Osteoblast (primary cell): ENCODE measurements around the gene SPG11. TPM values are rescaled to one million over a fixed set of nuclear protein-coding genes. Genes with fewer than 3 reads are reported as not detected.

Source experiments
- DNase-seq: peaks from one replicate; pipeline ENCODE4 v3.0.0; 2011; ENCODE audit warnings: low spot score, mixed read lengths; ENCODE audit not compliant: insufficient read length; ENCODE audit errors: missing footprints
- H2AFZ ChIP-seq: 2 replicates; pipeline ENCODE4 v1.6.0; 2011; ENCODE audit warnings: mild to moderate bottlenecking, low read length
- H3K27ac ChIP-seq: 2 replicates; pipeline ENCODE4 v1.5.1; 2011; ENCODE audit warnings: mild to moderate bottlenecking, low read depth, low read length, moderate library complexity
- H3K27me3 ChIP-seq: 2 replicates; pipeline ENCODE4 v1.6.0; 2012; ENCODE audit warnings: mild to moderate bottlenecking, control low read depth, inconsistent platforms, low read length, moderate library complexity; ENCODE audit not compliant: insufficient read depth
- H3K36me3 ChIP-seq: 2 replicates; pipeline ENCODE4 v1.5.1; 2011; ENCODE audit warnings: mild to moderate bottlenecking, low read length, control low read depth, moderate library complexity; ENCODE audit not compliant: insufficient read depth
- H3K4me1 ChIP-seq: 2 replicates; pipeline ENCODE4 v1.5.1; 2011; ENCODE audit warnings: mild to moderate bottlenecking, low read length, control low read depth, moderate library complexity; ENCODE audit not compliant: insufficient read depth
- H3K4me2 ChIP-seq: 2 replicates; pipeline ENCODE4 v1.6.0; 2011; ENCODE audit warnings: mild to moderate bottlenecking, low read length; ENCODE audit not compliant: insufficient read depth
- H3K4me3 ChIP-seq: fragments of 200-600 bp; sonication (generic); 3 replicates; pipeline ENCODE4 v1.5.1; 2012; ENCODE audit warnings: mild to moderate bottlenecking, low read length, inconsistent platforms; ENCODE audit not compliant: insufficient read depth
- H3K79me2 ChIP-seq: 2 replicates; pipeline ENCODE4 v1.6.0; 2012; ENCODE audit warnings: mild to moderate bottlenecking, low read length, control low read depth, inconsistent platforms; ENCODE audit not compliant: insufficient read depth
- H3K9me3 ChIP-seq: 2 replicates; pipeline ENCODE4 v1.5.1; 2011; ENCODE audit warnings: low read depth, low read length, control low read depth
- H4K20me1 ChIP-seq: 2 replicates; pipeline ENCODE4 v1.6.0; 2012; ENCODE audit warnings: mild to moderate bottlenecking, low read length, control low read depth; ENCODE audit not compliant: insufficient read depth
- total RNA-seq: library from RNA; depleted of rRNA; stranded (reverse); fragments of >200 nt; gene quantifications from 2 replicates; pipeline ENCODE4 v1.2.3, GENCODE V29; 2012
- TF ChIP-seq, protein P1 (sequence below): IDR thresholded peaks from 2 replicates; pipeline ENCODE4 v1.5.1; 2011; ENCODE audit warnings: mild to moderate bottlenecking, low read depth, low read length, moderate library complexity; ENCODE audit errors: extremely low read depth

SPG11 gene
- total RNA-seq, 1 donor = 95.9 TPM

DNA sequence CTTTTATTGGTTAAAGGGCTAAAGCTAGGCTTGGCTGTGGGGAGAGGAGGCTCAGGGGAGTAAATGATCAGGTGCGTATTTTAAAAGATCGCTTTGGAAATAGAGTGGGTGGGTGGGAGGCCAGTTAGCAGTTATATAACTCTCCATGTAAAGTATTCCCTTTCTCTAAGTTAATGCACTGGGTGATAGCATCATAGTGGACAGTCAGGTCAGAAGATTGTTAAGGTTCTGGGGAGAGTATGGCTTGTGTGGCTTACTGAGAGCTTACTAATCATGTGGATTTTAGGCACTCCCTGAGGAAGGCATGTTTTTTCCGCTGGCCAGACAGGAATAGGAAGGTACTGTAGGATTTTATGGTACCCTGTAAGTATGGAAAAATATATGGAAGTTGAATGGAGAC lies 132.8 kb downstream of the SPG11 start:
- H3K27me3 ChIP-seq = no peaks in the 10 kb centered on the region
- H3K36me3 ChIP-seq = peaks cover 5% of the 10 kb centered on the region
- H3K4me2 ChIP-seq = no peak overlapping the region
- TF ChIP-seq, protein P1, sequence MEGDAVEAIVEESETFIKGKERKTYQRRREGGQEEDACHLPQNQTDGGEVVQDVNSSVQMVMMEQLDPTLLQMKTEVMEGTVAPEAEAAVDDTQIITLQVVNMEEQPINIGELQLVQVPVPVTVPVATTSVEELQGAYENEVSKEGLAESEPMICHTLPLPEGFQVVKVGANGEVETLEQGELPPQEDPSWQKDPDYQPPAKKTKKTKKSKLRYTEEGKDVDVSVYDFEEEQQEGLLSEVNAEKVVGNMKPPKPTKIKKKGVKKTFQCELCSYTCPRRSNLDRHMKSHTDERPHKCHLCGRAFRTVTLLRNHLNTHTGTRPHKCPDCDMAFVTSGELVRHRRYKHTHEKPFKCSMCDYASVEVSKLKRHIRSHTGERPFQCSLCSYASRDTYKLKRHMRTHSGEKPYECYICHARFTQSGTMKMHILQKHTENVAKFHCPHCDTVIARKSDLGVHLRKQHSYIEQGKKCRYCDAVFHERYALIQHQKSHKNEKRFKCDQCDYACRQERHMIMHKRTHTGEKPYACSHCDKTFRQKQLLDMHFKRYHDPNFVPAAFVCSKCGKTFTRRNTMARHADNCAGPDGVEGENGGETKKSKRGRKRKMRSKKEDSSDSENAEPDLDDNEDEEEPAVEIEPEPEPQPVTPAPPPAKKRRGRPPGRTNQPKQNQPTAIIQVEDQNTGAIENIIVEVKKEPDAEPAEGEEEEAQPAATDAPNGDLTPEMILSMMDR = no peak
- peaks cover 2% of the 10 kb centered on the region for H3K4me1 ChIP-seq
- no peaks in the 10 kb centered on the region for H3K9me3 ChIP-seq
- no peak overlapping the region for H3K27ac ChIP-seq
- H2AFZ ChIP-seq = no peak overlapping the region
- no peaks in the 10 kb centered on the region for H4K20me1 ChIP-seq
- DNase-seq = no peak
- peaks cover 4% of the 10 kb centered on the region for H3K79me2 ChIP-seq
- no peak overlapping the region for H3K4me3 ChIP-seq

DNA sequence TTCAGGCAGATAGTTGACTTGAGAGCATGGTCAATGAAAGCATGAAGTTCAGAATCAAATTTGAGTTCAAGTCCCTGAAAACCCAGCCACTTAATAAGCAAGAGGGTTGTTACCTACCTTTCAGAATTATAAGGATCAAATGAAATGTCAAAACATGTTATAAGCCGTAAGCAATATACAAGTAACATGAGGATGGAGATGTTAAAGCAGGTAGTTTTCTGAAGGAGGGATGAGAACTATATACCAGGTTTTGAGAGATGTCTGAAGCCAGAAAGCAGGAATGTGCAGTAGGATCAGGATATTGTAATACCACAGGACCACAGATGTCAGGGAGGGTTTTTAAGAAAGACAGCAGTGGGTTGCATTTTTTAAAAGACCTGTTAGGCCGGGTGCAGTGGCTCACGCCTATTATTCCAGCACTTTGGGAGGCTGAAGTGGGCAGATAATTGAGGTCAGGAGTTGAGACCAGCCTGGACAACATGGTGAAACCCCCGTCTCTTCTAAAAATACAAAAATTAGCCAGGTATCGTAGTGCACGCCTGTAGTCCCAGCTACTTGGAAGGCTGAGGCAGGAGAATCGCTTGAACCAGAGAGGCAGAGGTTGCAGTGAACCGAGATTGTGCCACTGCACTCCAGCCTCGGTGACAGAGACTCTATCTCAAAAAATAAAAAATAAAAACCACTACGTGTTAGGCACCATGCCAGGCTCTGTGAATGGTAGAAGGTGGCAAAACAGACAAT lies 133.4 kb downstream of the SPG11 start:
- no peak for DNase-seq
- Histone ChIP-seq H3K27ac (no peak overlapping the region), H3K79me2 (no peaks in the 10 kb centered on the region), H3K4me3 (no peak overlapping the region), H3K27me3 (no peaks in the 10 kb centered on the region), H4K20me1 (no peaks in the 10 kb centered on the region), H3K4me1 (no peaks in the 10 kb centered on the region), H3K4me2 (no peak overlapping the region), H3K36me3 (peaks cover 5% of the 10 kb centered on the region), H2AFZ (no peak overlapping the region), H3K9me3 (no peaks in the 10 kb centered on the region)
- TF ChIP-seq, protein P1 = no peak

DNA sequence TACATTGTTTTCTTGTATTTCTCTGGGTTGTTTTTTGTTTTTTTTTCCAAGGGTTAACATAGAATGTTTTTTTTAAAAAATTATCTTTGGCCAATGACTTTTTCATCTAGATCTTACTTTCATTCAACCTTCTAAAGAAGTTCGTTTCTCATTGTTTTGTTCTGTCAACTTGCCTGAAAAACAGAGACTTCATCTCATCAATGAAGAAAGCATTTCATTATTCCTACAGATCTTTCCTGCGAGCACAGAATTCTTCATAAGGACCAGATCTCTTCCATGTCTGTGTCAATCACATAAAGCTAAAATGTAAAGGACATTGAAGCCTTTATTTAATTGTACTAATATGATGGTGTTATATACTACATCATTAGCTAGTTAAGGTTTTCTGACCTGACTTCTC lies 136.2 kb downstream of the SPG11 start:
- no peaks in the 10 kb centered on the region for H3K79me2 ChIP-seq
- H3K4me1 ChIP-seq = no peaks in the 10 kb centered on the region
- no peak overlapping the region for H3K4me2 ChIP-seq
- TF ChIP-seq, protein P1 = no peak
- H3K4me3 ChIP-seq = no peak overlapping the region
- no peaks in the 10 kb centered on the region for H3K27me3 ChIP-seq
- H4K20me1 ChIP-seq = no peaks in the 10 kb centered on the region
- H3K27ac ChIP-seq = no peak overlapping the region
- H3K9me3 ChIP-seq = no peaks in the 10 kb centered on the region
- no peak for DNase-seq
- H3K36me3 ChIP-seq = peaks cover 6% of the 10 kb centered on the region
- H2AFZ ChIP-seq = no peak overlapping the region

DNA sequence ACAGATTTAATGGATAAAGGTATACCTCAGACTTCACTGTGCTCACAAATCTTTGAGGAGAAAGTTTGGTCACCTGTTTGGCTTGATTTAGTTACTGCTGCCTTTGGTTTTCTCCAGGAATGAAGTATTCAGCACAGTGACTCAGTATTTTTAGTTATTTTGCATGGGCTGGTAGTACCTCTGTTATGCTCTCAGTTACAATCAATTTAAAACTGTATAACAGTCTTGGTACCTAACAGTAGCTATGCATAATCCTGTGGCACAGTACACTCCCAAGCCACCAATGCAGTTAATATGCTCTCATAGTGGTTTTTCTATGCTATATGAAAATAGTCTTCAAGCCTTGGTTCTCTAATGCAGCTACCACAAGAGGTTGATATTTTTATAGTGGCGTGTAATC lies 138.4 kb downstream of the SPG11 start:
- Histone ChIP-seq H3K27me3 (no peaks in the 10 kb centered on the region), H3K4me3 (no peak overlapping the region), H3K27ac (peak overlapping the region; percentile 10), H4K20me1 (no peaks in the 10 kb centered on the region), H3K9me3 (no peaks in the 10 kb centered on the region), H3K79me2 (no peaks in the 10 kb centered on the region), H3K4me1 (no peaks in the 10 kb centered on the region), H3K4me2 (no peak overlapping the region), H3K36me3 (peaks cover 15% of the 10 kb centered on the region), H2AFZ (no peak overlapping the region)
- DNase-seq = no peak
- TF ChIP-seq, protein P1 = no peak
